GM21515 (cell line): ENCODE measurements around the gene OSBPL2.

Experiments used
- ATAC-seq: cut with Tn5 transposase; IDR thresholded peaks from one replicate; pipeline ENCODE4 v1.9.1; 2021; ENCODE audit not compliant: unreplicated experiment

Gene OSBPL2

GRCh38 chr20:62237801-62238568 lies at the start of gene OSBPL2:
OSBPL2 (plus strand) TSS chr20:62238521; CDS start chr20:62256185, 17,664 bp downstream.
- peak; percentile 96 for ATAC-seq

DNA sequence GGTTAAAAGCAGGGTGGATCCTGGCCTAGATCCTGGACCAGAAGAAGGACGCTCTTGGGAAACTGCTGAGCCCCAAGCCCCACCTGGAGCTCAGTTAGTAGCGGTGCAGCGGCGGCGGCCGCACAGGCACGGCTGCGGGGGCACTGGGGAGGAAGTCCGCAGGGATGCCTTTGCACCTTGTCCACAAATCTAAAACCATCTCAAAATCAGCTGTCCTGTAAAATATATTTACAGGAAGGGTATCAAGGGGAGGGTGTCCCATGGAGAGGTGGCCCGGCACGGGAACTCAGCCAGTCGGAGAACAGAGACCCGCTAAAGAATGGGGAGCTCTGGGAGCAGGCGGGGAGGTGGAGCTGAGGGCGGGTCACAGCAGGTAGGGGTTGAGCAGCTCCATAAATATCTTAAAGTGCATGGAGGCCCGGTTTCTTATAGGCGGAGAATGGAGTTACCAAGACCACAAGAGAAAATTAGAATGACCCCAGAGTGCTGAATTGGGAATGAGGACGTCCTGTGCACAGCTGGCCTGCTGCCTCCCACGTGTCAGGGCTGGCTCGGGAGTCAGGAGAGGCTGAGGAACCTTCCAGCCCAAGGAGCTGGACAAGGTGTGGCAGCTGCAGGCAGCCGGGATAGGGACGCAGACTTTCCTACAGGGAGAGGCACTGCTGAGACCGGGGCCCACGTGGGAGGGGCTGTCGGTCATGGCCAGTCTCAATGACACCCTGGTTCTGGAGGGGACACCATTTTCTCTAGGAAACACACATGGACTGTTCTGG lies 47.5 kb upstream of the OSBPL2 start:
- no peak for ATAC-seq

- no peak for ATAC-seq
Measured at GRCh38 chr20:62191781-62192559, 46.4 kb upstream of the OSBPL2 start.

DNA sequence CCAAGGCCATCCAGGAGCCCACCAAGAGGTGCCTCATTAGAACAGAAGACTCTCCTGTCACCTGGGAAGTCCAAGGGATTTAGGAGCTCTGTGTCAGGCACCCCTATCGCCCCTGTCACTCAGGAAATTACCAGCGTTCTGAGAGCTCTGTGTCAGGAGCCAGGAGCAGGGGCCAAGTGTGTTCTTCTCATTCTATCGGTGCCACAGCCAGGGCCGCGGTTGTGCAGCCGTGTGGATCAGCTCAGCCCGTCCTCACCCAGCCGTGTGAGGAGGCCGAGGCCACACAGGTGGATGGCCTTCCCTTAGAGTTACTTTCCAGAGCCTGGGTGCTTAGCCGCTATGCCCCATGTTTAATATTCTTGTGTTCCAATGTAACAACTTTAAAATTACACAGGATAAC lies 45.7 kb upstream of the OSBPL2 start:
- no peak for ATAC-seq

- ATAC-seq, result no peak
Measured at GRCh38 chr20:62193079-62194025, 45.0 kb upstream of the OSBPL2 start.

GRCh38 chr20:62195075-62195405 lies 43.3 kb upstream of the OSBPL2 start:
- ATAC-seq, result no peak

DNA sequence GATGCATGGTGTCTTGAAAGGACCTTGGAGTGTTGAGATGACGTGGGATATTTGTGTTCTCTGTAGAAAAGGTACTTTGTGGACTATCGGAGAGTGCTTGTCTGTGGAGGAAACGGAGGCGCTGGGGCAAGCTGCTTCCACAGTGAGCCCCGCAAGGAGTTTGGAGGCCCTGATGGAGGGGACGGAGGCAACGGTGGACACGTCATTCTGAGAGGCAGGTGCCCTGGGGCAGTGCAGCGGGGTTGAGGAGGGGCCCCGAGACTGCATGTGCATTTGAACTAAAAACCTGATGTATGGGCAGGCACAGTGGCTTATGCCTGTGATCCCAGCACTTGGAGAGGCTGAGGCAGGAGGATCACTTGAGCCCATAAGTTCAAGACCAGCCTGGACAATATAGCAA lies 42.6 kb upstream of the OSBPL2 start:
- ATAC-seq, result no peak

DNA sequence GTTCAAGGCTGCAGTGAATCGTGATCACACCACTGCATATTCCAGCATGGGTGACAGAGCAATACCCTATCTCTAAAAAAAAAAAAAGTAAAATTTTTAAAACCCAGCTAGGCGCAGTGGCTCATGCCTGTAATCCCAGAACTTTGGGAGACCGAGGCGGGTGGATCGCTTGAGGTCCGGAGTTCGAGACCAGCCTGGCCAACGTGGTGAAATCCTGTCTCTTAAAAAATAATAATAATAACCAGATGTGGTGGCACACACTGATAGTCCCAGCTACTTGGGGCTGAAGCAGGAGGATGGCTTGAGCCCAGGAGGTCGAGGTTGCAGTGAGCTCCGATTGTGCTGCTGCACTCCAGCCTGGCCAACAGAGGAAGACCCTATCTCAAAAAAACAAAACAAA lies 42.0 kb upstream of the OSBPL2 start:
- ATAC-seq, result no peak

DNA sequence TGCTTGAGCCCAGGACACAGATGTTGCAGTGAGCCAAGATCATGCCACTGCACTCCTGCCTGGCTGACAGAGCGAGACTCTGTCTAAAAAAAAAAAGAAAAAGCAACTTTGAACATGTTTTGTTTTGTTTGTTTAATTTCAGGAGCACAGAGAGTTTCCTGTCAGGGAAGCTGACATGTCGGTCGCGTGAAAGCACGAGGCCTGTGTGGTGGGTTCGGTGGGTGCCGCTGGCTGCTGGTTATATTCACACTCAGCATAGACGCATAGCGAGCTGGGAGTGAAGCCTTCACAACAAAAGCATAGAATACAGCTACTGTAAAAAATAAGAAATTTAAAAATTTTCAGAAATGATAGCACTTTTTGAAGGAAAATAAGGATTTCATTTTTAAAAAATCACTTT lies 41.0 kb upstream of the OSBPL2 start:
- ATAC-seq, result no peak

DNA sequence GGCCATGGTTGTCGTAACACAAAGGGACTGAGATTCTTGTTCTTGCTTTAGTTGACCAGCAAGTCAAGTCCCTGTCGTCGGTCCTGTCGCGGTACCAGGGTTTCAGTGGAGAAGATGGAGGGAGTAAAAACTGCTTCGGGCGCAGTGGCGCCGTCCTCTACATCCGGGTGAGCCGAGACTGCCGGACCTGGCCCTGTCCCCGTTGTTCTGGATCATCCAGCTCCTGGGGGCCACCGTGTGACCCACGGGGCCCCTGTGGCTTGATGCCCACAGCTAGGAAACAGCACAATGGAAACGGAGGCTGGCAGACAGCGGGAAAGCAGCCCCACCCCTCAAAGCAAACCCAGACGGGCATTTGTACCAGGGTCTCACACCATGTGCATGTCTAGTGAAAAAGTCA lies 40.5 kb upstream of the OSBPL2 start:
- ATAC-seq, result no peak

GRCh38 chr20:62198496-62198895 lies 39.8 kb upstream of the OSBPL2 start:
- no peak for ATAC-seq

GRCh38 chr20:62198931-62199330 lies 39.4 kb upstream of the OSBPL2 start:
- no peak for ATAC-seq

GRCh38 chr20:62200491-62201172 lies 37.7 kb upstream of the OSBPL2 start:
- ATAC-seq, result no peak

GRCh38 chr20:62201173-62202082 lies 36.9 kb upstream of the OSBPL2 start:
- no peak for ATAC-seq

DNA sequence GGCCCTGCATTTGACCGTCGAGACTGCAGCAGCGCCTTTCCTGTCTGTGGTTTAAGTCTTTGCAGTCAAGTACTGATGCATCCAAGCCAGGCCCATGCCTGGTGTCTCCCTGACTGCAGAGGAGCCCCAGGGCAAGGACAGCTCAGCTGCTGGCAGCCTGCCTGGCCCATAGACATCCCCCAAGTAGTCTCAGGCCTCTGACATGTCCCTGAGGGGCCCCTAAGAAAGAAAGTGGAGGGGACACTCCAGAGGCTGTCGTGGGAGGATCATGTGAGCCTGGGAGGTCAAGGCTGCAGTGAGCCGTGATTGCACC lies 36.3 kb upstream of the OSBPL2 start:
- no peak for ATAC-seq

DNA sequence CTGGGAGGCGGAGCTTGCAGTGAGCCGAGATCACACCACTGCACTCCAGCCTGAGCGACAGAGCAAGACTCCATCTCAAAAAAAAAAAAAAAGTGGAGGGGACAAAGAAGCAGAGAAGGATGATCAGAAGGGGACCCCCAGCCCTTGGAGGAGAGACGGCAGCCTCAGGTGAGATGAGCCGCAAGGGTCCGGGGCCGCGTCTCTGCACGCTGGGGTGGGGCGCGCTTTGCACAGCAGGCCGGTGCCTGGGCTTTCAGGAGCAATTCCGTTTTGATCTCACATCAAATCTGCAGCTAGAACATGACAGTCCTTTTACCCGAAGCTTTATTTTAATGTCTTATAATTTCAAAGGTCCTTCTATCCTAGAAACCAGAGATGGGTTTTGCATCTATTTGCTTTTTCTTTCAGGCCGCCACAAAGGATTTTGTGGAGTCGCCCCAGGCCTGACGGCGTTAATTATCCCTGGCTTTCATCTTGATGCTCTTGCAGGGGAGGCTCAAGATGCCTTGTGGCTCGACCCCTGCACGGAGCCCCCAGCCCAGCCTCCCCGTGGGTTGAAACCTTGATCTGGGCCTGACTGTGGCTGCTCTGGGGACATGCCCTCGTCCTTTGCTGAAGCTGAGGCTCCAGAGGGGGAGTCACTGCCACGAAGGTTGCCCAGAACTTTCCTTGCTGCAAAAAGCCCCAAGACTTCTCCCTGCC lies 35.5 kb upstream of the OSBPL2 start:
- ATAC-seq, result no peak

DNA sequence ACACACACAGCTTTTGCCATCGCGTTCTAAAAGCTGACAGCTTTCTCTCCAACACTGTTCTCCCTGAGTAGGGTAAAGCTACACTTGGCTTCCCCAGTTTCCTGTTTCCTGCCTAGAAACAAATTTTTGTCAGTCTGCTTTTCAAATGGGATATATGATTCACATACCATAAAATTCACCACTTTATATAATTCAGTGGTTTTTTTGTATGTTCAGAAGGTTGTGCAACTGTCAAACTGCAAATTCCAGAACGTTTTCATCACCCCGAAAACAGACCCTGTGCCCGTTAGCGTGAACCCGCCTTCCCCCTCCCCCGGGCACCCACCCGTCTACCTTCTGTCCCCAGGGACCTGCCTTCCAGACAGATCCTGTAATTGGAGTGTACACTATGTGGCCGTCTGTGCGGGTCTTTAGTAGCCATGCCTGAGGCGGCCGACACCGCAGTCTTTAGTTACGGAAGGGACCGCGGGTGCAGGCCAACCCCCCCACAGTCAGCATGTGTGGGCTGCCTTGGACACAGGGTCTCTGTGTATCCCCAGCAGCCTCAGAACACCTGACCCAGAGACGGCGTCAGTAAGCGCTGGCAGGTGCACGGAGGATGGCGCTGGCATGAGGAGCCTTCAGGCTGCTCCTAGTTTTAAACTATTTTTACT lies 34.8 kb upstream of the OSBPL2 start:
- ATAC-seq, result no peak
